ENCODE data around the gene SPSB3.

The SPSB3 gene

DNA sequence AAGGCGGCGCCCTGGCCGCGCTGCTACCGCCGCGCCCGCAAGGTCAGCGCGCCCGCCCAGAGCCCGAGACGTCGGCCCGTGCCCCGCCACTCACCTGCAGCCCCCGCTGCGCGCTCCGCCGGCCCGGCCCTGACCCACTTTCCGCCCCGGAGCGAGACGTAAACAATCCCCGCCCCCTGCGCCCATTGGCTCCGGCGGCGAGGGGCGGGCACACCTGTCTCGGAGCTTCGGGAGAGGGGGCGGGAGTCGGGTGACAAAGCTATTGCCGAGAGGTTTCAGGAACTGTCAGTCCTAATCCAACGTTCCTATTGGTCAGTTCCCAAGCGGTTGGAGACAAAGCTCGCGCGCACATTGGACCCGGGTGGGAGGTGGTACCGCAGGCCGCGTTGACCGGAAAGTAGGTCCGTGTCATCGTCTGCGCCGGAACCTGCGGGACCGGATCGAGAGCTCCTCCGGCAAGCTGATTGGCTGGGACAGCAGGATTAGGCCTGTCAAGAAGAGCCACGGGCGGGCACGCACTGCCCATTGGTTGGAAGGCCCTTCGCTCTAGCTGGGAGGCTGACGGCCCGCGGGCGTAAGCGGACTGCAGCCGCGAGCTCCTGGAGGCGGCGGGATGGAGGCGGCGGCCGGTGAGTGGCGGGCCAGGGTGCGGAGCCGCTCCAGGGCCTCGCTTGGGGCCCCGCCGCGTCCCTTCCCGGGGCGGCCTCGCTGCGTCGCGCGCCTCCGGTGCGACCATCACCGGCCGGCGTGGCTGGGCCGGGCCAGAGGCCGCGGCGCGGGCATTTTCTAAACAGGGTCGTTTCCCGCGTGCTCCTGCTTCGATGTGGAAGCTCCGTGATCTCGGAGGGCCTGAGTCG lies at the start of gene SPSB3, which contains the start of gene NUBP2:
Gene SPSB3 (minus strand): TSS at position 164 of the 857 bp plus-strand sequence. CDS start 1,088 bp downstream, outside the sequence.
Gene NUBP2 (plus strand): TSS at position 553 of the 857 bp plus-strand sequence. CDS start 61 bp downstream, at position 614.
- peak; percentile 82 to 94 for DNase-seq (ENCODE audit: low read depth in 2 of 2)

DNA sequence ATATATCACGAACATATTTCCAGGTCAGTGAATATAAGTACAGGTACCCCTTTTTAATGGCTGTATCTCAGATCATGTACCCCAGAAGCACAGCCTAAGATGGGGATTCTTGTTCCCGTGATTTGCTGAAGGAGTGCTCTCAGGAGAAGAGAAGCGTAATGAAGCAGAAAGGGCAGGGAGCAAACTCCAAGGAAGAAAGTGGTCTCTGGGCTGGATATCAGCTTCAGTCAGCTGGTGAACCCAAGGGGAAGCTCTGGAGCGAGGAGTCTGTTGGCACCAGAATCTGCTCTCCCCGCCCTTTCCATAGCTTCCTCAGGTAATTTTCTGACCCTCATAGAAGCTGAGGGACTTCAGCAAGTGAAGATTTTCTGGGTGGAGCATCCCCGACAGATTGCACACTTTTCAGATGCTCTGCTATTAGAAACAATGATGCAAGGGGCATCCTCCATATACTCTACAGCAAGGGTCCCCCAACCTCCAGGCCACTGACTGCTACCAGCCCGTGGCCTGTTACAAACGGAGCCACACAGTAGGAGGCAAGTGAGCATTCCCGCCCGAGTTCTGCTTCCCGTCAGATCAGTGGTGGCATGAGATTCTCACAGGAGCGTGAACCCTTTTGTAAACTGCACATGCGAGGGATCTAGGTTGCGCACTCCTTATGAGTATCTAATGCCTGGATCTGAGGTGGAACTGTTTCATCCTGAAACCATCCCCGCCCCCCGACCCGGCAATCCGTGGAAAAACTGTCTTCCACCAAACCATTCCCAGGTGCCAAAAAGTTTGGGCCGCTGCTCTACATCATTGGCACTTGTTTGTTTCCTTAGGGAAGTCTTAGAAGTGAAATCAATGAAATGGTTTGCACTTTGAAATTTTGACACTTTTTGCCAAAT lies 49.1 kb upstream of the SPSB3 start:
- no peak for DNase-seq (ENCODE audit: low read depth in 2 of 2)

DNA sequence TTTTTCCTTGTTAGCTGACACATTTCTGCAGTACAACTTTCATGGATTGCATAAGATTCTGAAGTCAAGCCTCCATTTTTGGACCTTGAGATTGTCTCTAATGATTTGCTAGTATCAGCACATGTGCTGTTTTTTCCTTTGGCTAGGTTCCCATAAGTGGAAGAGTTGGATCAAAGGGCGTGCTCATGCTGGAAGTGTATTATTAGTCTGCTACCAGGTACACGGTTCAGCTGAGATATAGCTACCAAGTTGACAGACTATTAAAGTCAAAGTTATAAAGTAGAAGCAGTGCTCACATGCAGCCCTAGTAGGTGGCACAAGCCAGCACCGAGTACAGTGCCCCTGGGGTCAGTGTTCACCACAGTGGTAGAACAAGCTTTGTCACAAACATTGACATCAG lies 47.8 kb upstream of the SPSB3 start:
- no peak for DNase-seq (ENCODE audit: low read depth in 2 of 2)

- DNase-seq (ENCODE audit: low read depth in 2 of 2), result no peak
Measured at GRCh38 chr16:1828645-1829410, 46.5 kb upstream of the SPSB3 start.

DNA sequence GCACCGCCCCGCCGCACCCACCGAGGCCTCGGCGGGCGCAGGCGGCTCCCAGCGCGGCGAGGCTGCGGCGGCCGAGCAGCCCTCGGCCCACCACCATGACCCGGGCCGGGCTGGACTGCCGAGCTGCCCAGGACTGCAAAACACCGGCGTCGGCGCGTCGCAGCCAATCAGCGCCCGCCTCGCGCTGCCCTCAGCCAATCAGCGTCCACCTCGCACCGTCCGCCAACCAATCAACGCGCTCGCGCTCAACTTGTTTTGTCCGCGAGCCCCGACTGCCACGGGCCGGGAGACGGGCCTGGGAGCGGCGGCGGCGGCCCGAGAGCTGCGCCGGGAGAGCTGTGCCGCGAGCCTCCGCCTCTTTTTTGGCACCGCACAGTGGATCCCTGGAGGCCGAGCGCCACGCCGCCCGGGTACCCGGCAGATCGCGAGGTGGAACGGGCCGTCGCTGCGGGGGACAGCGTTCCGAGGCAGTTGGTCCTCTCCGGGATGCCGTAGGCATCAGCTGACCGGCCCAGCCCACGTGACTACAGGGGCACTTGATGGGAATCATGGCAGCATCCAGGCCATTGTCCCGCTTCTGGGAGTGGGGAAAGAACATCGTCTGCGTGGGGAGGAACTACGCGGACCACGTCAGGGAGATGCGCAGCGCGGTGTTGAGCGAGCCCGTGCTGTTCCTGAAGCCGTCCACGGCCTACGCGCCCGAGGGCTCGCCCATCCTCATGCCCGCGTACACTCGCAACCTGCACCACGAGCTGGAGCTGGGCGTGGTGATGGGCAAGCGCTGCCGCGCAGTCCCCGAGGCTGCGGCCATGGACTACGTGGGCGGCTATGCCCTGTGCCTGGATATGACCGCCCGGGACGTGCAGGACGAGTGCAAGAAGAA lies 44.6 kb upstream of the SPSB3 start, which contains the start of the genes FAHD1 and HAGH:
Gene FAHD1 (plus strand): TSS at position 516 of the 883 bp plus-strand sequence. CDS start 33 bp downstream, at position 549.
Gene HAGH (minus strand): TSS at position 135 of the 883 bp plus-strand sequence. CDS start 38 bp downstream, at position 97.
- peak; percentile 71 to 86 for DNase-seq (ENCODE audit: low read depth in 2 of 2)

GRCh38 chr16:1825864-1826690 lies 43.7 kb upstream of the SPSB3 start:
- peak; percentile 31 to 44 for DNase-seq (ENCODE audit: low read depth in 2 of 2)

- no peak for DNase-seq (ENCODE audit: low read depth in 2 of 2)
Measured at GRCh38 chr16:1825381-1825863, 43.1 kb upstream of the SPSB3 start.

DNA sequence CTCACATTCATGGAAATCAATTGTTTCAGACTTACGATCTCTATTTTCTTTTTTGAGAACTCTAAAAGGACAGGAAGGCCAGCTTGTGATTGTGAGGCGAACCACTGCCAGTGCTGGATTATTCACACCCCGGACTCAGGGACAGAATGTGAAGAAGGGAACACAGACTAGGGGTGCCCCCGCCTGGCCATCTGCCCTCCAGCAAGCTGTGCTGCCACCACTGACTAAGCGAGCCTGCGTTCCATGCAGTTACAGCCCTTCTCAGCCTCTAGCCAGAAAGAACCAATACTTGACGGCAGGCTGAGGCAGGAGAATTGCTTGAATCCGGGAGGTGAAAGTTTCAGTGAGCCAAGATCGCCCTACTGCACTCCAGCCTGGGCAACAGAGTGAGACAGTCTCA lies 41.5 kb upstream of the SPSB3 start:
- DNase-seq (ENCODE audit: low read depth in 2 of 2), result no peak

DNA sequence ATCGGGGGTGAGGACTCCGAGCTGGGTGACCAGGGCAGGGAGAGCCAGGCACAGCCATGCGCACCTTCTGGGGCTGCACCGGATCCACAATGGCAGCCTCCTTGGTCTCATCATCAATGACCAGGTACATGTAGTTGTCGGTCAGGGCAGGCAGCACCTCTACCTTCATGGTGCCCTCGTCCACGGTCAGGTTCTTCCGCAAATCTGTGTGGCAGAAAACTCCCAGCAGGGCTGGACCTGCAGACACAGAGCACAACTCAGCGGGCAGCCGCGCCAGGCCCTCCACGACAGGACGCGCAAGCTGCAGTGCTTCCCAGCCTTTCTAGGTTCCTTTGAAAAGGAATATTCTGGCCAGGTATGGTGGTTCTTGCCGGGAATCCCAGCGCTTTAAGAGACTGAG lies 40.4 kb upstream of the SPSB3 start:
- DNase-seq (ENCODE audit: low read depth in 2 of 2), result no peak

- DNase-seq (ENCODE audit: low read depth in 2 of 2), result no peak
Measured at GRCh38 chr16:1821861-1822611, 39.7 kb upstream of the SPSB3 start.

- no peak for DNase-seq (ENCODE audit: low read depth in 2 of 2)
Measured at GRCh38 chr16:1820946-1821290, 38.5 kb upstream of the SPSB3 start.

DNA sequence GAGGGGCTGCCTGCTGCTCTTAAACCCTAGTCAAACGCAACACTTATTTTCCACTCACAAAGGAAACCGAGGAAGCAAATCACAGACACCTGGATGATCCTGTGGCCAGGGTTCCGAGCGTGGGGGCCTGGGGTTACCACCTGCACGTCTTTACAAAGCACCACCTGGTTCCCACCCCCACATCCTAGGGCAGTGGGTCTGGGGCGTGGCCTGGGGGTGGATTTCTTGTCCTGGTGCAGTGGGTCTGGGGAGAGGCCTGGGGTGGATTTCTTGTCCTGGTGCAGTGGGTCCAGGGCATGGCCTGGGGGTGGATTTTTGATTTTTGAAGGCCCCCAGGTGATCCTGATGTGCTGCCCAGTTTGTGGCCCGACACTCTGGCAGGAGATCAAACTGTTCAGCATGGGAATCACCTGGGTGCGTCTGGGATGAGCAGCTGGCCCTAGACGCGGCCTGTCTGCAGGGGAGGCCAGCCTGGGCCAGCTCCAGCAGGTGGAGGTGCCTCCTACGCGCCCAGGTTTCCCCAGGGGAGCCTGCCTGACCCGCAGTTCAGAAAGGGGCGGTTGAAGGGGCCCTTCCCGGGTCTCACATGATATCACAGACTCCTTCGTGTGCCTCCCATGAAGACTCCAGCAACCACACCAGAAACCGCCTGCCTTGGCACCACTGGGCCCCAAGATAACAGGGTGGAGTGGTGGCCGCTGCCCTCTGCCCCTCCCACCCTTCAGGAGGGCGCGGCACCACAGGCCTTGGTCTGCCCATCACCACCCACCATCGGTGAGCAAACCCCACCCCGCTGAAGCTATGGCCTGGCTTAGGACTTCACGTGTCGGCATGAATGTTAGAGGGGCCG lies 38.0 kb upstream of the SPSB3 start:
- no peak for DNase-seq (ENCODE audit: low read depth in 2 of 2)

DNA sequence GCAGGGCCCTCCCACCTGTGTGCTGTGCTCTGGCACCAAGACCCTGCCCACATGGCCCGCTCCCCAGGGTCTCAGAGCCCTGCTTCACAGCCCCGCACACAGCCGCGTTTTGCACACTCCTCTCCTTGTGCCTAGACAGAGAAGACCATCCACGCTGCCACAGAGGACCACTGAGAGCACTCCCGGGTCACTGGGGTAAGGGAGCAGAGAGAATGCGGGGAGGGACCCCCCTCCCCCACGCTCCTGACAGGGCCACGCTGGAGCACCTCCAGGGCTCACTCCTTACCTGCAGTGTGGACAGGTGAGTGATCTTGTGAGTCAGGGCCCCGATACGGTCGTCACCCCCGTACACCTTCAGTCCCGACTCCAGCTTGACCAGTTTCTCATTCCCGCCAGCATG lies 37.2 kb upstream of the SPSB3 start:
- DNase-seq (ENCODE audit: low read depth in 2 of 2), result no peak

DNA sequence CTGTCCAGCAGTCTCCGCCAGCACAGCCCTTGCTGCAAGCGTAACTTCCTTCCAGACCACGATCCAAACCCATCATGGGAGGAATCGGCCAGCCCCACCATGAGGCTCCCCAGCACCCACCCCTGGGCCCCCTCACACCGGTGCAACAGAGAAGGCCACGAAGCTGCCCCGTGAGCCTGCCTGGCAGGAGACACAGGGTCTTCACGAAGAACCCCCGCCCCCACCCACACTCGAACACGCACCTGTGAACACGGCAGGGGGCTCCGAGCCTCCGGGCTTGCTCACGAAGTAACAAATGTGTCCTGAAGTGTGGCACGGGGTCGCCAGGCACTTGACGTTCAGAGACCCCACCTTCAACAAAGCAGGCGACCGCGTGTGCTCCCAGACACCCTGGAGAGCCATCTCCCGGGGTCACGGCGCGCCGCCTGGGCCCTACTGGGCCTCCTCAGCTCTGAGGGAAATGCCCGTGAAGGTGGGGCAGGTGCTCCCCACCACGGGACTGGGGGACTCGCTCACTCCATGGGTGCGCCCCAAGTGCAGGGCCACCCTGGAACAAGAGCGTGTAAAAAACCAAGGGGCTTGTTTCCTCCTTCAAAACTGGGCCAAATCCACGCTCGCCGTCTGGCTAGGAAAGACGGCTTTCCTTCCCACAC lies 36.6 kb upstream of the SPSB3 start:
- no peak for DNase-seq (ENCODE audit: low read depth in 2 of 2)

- DNase-seq (ENCODE audit: low read depth in 2 of 2), result no peak
Measured at GRCh38 chr16:1818204-1818872, 36.0 kb upstream of the SPSB3 start.

GRCh38 chr16:1817716-1818115 lies 35.3 kb upstream of the SPSB3 start:
- no peak for DNase-seq (ENCODE audit: low read depth in 2 of 2)

- DNase-seq (ENCODE audit: low read depth in 2 of 2), result no peak
Measured at GRCh38 chr16:1817276-1817589, 34.9 kb upstream of the SPSB3 start.

All from stimulated activated CD4-positive, alpha-beta T cell treated with anti-CD3 and anti-CD28 coated beads, Interleukin-1b, Interleukin-23, amount 100 ng/mL, for 1 hour (primary cell).